Spleen (tissue), 7 donors: ENCODE data around the gene FIS1.

Experiments used
- CTCF ChIP-seq, 11 experiments: fragments of 200-600 bp in 7 of 11; fragments of 450-650 bp in 4 of 11; sonication (generic) in 4 of 11; IDR thresholded peaks in 8 of 11; conservative IDR thresholded peaks in 3 of 11; 1 replicate in 7 of 11; 2 replicates in 4 of 11; pipeline versions ENCODE4 v1.4.0 to v1.8.0; 2016 to 2021; ENCODE audit warnings: antibody characterized with exemption in 11 of 11, inconsistent platforms in 4 of 11, mild to moderate bottlenecking in 1 of 11
- POLR2A ChIP-seq, 3 donors: fragments of 450-650 bp; IDR thresholded peaks; one replicate each; pipeline ENCODE4 v1.5.1; 2017; ENCODE audit warnings: antibody characterized with exemption in 3 of 3, mild to moderate bottlenecking in 1 of 3
- POLR2AphosphoS5 ChIP-seq, 3 donors: sonication (generic); formaldehyde crosslinking; IDR thresholded peaks; one replicate each; pipeline ENCODE4 v1.5.1; 2017; ENCODE audit warnings: antibody characterized with exemption in 3 of 3
- donor health status: DM: no; HTN: no; CAD: no; lungs with moderate emphysema.
- donor health status: DM: no; HTN: no; CAD: no.
- donor health status: DM: no; HTN: no; CAD: no.

- TF ChIP-seq POLR2AphosphoS5 (IDR thresholded peaks at IDR 0.05) (no peak), POLR2A (IDR thresholded peaks at IDR 0.05) (no peak), CTCF (IDR thresholded peaks at IDR 0.05 in 8 of 11, conservative IDR thresholded peaks at IDR 0.05 in 3 of 11) (no peak)
Measured at GRCh38 chr7:101273206-101273605, 28.3 kb upstream of the FIS1 start.
